ENCODE data around the gene EEF1A2. TPM values are rescaled to one million over a fixed set of nuclear protein-coding genes. Genes with fewer than 3 reads are reported as not detected.
A peak's percentile ranks its signal among the peaks of the same experiment; 100 is the strongest.

Gene EEF1A2
- total and polyA plus RNA-seq, 2 donors (not counting 3 experiments of a cell fraction or from before 2014, with no cell fraction given): 2.7 to 3.4 TPM

DNA sequence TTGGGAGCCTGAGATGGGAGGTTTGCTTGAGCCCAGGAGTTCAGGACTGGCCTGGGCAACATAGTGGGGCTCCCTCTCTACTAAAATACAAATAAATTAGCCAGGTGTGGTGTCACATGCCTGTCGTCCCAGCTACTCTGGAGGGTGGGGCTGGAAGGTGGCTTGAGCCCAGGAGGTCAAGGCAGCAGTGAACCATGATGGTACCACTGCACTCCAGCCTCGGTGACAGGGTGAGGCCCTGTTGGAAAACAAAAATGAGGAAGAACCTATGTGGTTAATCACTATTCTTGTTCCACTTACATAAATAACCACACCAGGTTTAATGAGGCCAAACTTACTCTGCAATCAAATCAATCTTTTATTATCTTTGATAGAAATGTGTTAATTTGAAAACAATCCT lies 27.1 kb upstream of the EEF1A2 start:
- Histone ChIP-seq H2AFZ (ENCODE audit: low read depth, low read length) (no peak overlapping the region), H3K36me3 (ENCODE audit: control insufficient read depth in 2 of 2, extremely low read depth in 1 of 2, insufficient read depth in 2 of 2, low read length in 2 of 2) (peaks cover 0 to 2% of the 10 kb centered on the region in 2 experiments), H4K20me1 (replicated peaks; ENCODE audit: control insufficient read depth, extremely low read depth, insufficient read depth, low read length) (no peaks in the 10 kb centered on the region), H3K4me1 (ENCODE audit: control insufficient read depth, extremely low read depth, insufficient read depth, low read length) (peaks cover 10% of the 10 kb centered on the region), H3K27me3 (ENCODE audit: control insufficient read depth in 2 of 2, insufficient read depth in 2 of 2, low read length in 2 of 2) (no peaks in the 10 kb centered on the region), H3K4me2 (ENCODE audit: insufficient read depth, low read length) (no peak overlapping the region), H3K9ac (replicated peaks; ENCODE audit: extremely low read depth, insufficient read depth, low read length) (no peak overlapping the region), H3K9me3 (replicated peaks; ENCODE audit: control insufficient read depth, insufficient read depth, low read length) (no peaks in the 10 kb centered on the region), H3K27ac (ENCODE audit: insufficient read depth, low read depth, low read length) (no peak overlapping the region), H3K9me1 (replicated peaks; ENCODE audit: control insufficient read depth, extremely low read depth, insufficient read depth, low read length) (no peaks in the 10 kb centered on the region), H3K4me3 (replicated peaks in 1 of 3; ENCODE audit: insufficient read depth in 1 of 3, low read depth in 1 of 3, low read length in 3 of 3) (no peak overlapping the region), H3K79me2 (ENCODE audit: control insufficient read depth, insufficient read depth, low read length) (peaks cover 15% of the 10 kb centered on the region)
- TF ChIP-seq GATA2 (IDR thresholded peaks at IDR 0.05; ENCODE audit: insufficient read depth, insufficient read length, low read depth, low read length) (no peak), EZH2 (IDR thresholded peaks at IDR 0.05; ENCODE audit: borderline replicate concordance, low read depth, low read length, severe bottlenecking) (no peak), POLR2AphosphoS5 (IDR thresholded peaks at IDR 0.05; ENCODE audit: insufficient read depth, low read depth, low read length) (no peak), POLR2A (IDR thresholded peaks at IDR 0.05; ENCODE audit: low read depth, low read length) (peak; percentile 45)
- TF ChIP-seq, protein P1, sequence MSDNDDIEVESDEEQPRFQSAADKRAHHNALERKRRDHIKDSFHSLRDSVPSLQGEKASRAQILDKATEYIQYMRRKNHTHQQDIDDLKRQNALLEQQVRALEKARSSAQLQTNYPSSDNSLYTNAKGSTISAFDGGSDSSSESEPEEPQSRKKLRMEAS (IDR thresholded peaks at IDR 0.05; ENCODE audit: insufficient read depth, insufficient read length): no peak
- intact Hi-C loops (cut with micrococcal nuclease) (no loop called here), dilution Hi-C loops (cut with MboI; ENCODE audit: extremely low pct_ligation_motif_present, low sequenced_read_pairs) (no loop called here)
- no TSS peak for BruUV-seq (replicated peaks)
- CTCF ChIA-PET: no interaction called here
- POLR2A ChIA-PET: no interaction called here
- no peak for DNase-seq (ENCODE audit: low read depth, low spot score)
- no peak for FAIRE-seq

DNA sequence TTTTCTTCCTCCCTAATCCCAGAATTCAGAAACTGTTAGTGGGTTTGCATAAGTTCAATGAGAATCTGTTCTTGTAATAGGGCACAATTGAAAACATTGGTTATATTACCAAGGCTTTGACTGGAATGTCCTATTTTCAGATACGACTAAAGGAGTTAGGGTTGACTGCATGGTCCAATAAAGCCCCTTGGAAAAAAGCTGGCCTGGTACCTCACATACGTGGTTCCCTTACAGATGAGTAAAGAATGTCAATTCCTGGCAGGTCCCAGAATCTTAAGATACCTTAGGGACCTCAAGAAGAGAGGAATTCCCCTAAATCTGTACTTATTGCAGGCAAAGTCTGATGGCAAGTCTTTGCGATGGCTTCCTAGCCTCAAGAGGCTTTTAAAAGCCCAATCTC lies 26.3 kb upstream of the EEF1A2 start:
- BruUV-seq (replicated peaks): no TSS peak
- Histone ChIP-seq H3K9me1 (replicated peaks; ENCODE audit: control insufficient read depth, extremely low read depth, insufficient read depth, low read length) (no peaks in the 10 kb centered on the region), H3K9ac (replicated peaks; ENCODE audit: extremely low read depth, insufficient read depth, low read length) (no peak overlapping the region), H3K4me2 (ENCODE audit: insufficient read depth, low read length) (no peak overlapping the region), H3K4me3 (replicated peaks in 1 of 3; ENCODE audit: insufficient read depth in 1 of 3, low read depth in 1 of 3, low read length in 3 of 3) (no peak overlapping the region), H2AFZ (ENCODE audit: low read depth, low read length) (no peak overlapping the region), H3K27me3 (ENCODE audit: control insufficient read depth in 2 of 2, insufficient read depth in 2 of 2, low read length in 2 of 2) (no peaks in the 10 kb centered on the region), H3K4me1 (ENCODE audit: control insufficient read depth, extremely low read depth, insufficient read depth, low read length) (peaks cover 10% of the 10 kb centered on the region), H4K20me1 (replicated peaks; ENCODE audit: control insufficient read depth, extremely low read depth, insufficient read depth, low read length) (no peaks in the 10 kb centered on the region), H3K9me3 (replicated peaks; ENCODE audit: control insufficient read depth, insufficient read depth, low read length) (no peaks in the 10 kb centered on the region), H3K79me2 (ENCODE audit: control insufficient read depth, insufficient read depth, low read length) (peaks cover 16% of the 10 kb centered on the region), H3K36me3 (ENCODE audit: control insufficient read depth in 2 of 2, extremely low read depth in 1 of 2, insufficient read depth in 2 of 2, low read length in 2 of 2) (peaks cover 0 to 2% of the 10 kb centered on the region in 2 experiments), H3K27ac (ENCODE audit: insufficient read depth, low read depth, low read length) (no peak overlapping the region)
- TF ChIP-seq EZH2 (IDR thresholded peaks at IDR 0.05; ENCODE audit: borderline replicate concordance, low read depth, low read length, severe bottlenecking) (no peak), MYC (IDR thresholded peaks at IDR 0.05; ENCODE audit: low read depth, low read length) (no peak), POLR2AphosphoS5 (IDR thresholded peaks at IDR 0.05; ENCODE audit: insufficient read depth, low read depth, low read length) (no peak), GATA2 (IDR thresholded peaks at IDR 0.05; ENCODE audit: insufficient read depth, insufficient read length, low read depth, low read length) (no peak), JUN (IDR thresholded peaks at IDR 0.05; ENCODE audit: borderline replicate concordance, insufficient read depth, insufficient read length, low read depth) (no peak), FOS (IDR thresholded peaks at IDR 0.05; ENCODE audit: borderline replicate concordance, insufficient read depth, low read length) (no peak)
- TF ChIP-seq, protein P2, sequence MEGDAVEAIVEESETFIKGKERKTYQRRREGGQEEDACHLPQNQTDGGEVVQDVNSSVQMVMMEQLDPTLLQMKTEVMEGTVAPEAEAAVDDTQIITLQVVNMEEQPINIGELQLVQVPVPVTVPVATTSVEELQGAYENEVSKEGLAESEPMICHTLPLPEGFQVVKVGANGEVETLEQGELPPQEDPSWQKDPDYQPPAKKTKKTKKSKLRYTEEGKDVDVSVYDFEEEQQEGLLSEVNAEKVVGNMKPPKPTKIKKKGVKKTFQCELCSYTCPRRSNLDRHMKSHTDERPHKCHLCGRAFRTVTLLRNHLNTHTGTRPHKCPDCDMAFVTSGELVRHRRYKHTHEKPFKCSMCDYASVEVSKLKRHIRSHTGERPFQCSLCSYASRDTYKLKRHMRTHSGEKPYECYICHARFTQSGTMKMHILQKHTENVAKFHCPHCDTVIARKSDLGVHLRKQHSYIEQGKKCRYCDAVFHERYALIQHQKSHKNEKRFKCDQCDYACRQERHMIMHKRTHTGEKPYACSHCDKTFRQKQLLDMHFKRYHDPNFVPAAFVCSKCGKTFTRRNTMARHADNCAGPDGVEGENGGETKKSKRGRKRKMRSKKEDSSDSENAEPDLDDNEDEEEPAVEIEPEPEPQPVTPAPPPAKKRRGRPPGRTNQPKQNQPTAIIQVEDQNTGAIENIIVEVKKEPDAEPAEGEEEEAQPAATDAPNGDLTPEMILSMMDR (IDR thresholded peaks at IDR 0.05; ENCODE audit: extremely low read depth in 1 of 2, insufficient read depth in 1 of 2, low read depth in 1 of 2, low read length in 2 of 2): no peak
- TF ChIP-seq, protein P1 (IDR thresholded peaks at IDR 0.05; ENCODE audit: insufficient read depth, insufficient read length): no peak
- no peak for FAIRE-seq
- intact Hi-C loops (cut with micrococcal nuclease): no loop called here
- ChIA-PET POLR2A (no interaction called here), CTCF (no interaction called here)
- no peak for DNase-seq (ENCODE audit: low read depth, low spot score)
- dilution Hi-C loops (cut with MboI; ENCODE audit: extremely low pct_ligation_motif_present, low sequenced_read_pairs): no loop called here

All from endothelial cell of umbilical vein (primary cell).